Activated naive CD4-positive, alpha-beta T cell treated with anti-CD3 and anti-CD28 coated beads, Interleukin-2, amount 50 U/mL, for 16 hours (primary cell): ENCODE results near the gene TTN.
"Not testable (repeated sequence)": the region's sequence is repeated elsewhere in the genome, so short reads cannot be mapped to it uniquely, and the experiment has no call there.

ENCODE experiments used
- DNase-seq: peaks from one replicate; pipeline ENCODE4 v3.0.0-alpha.2; 2020

Gene TTN

DNA sequence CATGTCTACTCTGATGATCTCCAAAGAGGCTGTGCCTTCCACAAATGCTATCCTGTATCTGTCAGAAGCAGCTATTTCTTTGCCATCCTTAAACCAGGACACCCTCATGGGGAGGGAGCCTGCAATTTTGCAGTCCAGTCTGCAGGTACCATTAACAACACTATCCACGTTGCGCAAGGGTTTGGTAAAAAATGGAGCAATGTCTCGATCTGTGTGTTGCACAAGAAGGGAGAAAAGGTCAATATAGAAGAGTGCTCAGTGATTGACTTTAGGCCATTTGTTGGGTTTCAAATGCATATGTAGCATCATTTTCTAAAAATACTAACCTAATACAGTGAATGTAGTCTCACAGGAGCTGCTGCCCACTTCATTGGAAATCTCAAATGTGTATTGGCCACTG is 74.3 kb downstream of the TTN start:
- no peak for DNase-seq

DNA sequence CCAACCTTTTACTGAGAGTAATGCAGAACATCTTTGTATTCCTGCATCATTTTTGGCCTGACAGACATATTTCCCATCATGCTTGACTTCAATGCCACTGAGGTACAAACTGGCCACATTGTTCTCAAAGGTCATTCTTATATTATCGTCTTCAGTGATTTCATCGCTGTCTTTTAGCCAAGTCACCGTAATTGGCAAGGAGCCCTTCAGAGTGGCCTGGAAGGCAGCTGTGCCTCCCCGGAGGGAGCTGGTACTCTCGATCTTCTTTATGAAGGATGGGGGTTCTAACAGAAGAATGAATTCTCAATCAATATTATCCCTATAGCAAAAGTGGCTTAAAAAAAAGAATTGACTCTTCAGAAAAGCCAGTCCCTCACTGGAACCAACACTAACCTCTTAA is 75.9 kb downstream of the TTN start:
- DNase-seq = no peak

DNA sequence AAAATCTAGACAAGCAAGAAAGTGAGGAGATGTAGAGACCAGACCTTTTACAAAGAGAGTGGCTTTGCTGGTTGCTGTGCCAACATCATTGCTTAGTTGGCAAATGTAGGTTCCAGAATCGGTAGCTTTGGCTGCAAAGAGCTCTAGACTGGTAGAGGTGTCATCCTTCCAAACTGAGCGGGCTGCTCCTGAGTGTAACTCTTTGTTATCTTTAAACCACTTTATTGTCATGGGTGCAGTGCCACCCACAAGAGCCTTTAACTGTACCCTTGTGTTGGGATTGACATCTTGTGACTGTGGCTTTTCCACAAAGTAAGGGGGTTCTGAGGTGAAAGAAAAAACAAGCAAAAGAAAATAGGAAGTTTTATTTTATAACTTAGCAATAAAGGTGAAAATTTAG is 77.2 kb downstream of the TTN start:
- DNase-seq = no peak

DNA sequence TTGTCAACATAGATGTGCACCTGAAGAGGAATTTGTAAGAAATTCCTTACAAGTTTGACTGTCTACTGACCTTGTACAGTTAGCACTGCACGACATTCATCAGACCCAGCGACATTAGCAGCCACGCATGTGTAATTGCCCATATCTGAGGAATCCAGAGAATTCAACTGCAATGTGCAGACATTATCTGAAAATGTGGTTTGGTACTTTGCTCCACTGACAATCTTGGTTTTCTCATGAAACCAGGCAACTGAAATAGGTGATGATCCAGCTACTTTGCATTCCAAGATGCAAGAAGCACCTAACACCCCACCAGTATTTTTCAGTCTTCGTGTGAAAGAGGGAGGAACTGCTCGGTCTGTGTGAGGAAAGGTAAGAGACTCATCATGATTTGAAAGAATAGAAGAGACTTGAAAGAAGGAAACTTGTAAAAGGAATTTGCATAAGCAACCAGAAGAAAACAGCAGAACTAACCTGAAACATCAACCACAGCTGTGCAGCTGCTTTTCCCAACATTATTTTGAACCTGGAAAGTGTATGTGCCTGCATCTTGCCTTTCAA is 83.4 kb downstream of the TTN start:
- DNase-seq = no peak

DNA sequence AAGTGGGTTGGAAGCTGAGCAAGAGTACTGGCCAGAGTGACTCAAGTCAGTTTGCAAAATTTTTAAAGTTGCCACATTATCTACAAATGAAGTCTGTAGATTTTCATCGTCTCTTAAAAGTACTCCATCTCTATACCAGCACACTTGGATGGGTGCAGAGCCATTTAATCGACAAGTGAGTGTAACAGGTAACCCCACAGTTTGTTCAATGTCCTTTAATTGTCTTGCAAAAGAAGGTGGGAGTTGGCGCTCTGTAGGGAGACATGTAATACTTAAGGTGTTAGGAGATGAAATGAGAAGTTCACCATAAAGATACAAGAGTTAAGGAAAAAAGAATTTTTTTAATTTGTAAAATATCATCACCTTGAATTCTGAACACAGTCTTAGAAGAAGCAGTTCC is 84.9 kb downstream of the TTN start:
- DNase-seq = no peak

DNA sequence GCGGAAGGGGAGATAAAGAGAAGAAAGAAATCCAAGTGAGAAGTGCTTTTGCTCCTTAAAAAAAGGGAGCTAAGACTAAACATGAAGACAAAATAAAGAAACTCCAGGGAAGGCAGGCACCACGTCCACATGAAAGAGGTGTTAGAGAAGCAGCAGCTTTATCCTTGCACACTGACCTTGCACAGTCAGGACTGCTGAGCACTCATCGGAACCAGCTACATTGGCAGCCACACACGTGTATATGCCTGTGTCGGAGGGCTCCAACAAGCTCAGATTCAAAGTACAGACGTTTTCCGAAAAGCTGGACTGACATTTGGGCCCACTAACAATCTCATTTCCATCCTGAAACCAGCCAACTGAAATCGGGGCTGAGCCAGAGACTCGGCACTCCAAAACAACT is 88.2 kb downstream of the TTN start:
- no peak for DNase-seq

DNA sequence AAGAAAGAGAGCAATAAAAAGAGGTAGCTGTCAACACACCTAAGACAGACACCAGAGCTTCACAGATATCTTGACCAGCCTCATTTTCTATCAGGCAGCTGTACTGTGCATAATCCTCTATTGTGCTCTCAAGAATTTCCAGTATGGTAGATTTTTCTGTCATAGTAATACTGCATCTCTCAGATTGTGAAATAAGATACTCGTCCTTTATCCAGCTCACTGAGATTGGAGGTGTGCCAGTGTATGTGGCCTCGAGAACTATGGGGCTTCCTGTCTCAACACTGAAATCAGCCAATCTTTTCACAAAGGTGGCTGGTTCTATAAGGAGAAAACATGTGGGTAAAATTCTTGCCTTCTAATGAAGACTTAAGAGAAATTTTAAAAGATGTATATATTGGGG is 88.9 kb downstream of the TTN start:
- no peak for DNase-seq

DNA sequence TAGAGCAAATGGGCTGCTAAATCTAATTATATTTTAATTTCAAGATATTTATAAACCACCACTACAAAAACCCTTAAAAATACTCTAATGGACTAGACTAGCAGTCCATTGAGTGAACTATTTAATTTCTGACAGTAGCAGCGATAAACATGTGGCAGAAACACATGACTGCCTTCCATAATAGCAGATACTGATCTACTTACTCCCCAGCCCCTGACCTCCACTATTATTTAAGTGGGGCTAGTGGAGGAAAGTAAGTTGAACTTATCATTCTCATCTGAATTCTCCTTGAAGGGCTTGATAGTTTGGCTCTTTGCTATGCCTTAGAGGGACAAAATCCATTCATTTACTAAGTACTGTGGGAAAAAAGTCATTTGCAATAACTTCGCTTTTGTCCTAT is 90.8 kb downstream of the TTN start:
- DNase-seq = no peak

DNA sequence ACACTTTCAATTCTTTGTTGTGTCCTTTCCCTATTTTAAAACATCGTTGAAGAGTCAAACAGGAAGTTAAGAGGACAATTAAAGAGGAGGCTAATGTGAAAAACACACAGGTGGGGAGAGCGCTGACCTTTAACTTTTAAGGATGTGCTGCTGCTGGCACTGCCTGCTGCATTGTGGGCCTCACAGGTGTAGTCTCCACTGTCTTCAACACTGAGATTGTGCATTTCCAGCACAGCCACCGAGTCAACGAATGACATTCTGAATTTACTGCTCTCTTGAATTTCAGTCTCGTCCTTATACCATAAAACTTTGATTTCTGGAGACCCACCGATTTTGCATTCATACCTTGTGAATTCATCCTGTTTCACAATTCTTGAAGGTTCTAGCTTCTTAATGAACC is 91.9 kb downstream of the TTN start:
- no peak for DNase-seq

DNA sequence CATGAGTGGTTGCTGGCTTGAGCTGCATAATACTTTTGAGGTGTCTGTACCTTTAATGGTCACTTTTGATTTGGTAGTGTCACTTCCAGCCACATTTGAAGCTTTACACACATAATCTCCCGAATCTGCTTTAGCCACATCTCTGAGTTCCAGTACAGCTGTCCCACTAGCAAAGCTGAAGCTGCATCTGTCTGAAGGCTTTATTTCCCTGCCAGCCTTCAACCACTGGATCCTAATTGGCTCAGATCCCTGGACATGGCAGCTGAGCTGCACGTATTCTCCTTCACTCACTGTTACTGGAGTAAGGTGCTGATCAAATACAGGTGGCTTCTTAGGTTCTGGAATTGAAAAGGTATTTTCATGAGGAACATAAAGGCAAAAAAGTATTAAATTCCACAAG is 99.7 kb downstream of the TTN start:
- DNase-seq = no peak

DNA sequence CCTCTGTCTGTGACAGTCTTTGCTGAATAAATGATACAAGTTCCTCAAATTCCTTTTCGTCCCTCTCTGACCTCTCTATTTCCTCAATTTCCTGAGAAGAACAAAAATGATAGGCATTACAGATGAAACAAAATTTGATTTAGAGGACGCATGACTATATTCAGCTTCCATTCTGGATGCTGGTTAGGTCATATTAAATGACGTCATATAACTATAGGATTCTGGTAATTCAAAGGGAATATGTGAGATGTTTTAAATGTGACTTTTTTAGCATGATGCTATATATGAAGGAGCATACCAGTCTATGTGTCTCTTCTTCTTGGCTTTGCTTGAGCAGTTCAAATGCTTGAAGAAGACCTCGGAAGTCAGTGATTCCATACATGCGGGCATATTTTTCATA is 102.3 kb downstream of the TTN start:
- DNase-seq = no peak

DNA sequence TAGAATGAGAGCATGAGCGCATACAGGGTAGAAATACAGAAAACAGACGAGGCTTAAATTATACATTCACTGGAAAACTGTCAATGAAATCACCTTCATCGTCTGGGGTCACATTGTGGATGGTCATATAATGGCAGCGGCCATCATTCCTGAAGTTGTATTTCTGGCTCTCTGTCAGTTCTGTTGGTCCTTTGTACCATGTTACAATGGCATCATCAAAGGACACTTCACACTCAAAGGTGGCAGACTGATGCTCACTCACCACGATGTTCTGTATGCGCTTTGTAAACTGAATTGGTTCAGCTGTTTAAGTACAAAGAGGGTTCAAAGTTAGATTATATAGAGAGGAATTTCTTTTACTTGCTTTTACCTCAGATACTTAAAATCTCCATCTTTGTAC is 104.9 kb downstream of the TTN start:
- DNase-seq = no peak

DNA sequence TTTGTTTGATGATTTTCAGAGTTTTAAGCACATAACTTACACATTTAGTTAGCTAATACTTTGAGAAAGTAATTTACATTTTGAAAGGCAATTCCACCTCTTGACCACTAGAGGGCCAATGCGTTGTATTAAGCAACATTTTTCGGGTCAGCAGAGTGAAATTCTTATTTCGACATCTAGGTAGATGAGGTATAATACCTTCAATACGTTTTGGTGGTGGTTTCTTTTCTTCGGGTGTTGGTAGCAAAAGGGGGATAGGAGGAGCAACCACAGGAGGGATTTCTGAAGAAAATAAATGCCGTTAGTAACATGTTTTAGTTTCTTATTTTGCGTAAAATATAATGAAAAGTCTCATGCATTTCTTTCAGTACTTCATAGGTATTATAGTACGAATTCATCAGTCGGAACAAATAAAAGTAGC is 106.3 kb downstream of the TTN start:
- no peak for DNase-seq

DNA sequence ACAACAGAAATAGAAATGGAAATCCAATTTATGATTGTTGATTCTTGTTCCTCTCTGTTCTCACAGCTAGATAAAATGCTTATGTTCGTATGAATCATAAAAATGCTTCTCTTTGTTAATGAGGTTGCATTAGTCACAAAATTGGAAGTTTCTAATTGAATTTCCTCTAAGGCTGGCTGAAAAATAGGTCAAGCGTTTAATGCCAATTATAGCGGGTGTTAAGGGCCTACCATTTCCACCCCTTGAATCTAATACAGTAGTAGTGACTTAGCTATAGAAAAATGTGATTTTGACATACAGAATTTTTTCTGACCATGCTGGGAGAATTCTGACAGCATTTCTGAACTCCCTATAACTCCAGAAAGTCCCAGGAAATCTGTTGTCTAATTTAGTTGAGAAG is 107.1 kb downstream of the TTN start:
- no peak for DNase-seq

DNA sequence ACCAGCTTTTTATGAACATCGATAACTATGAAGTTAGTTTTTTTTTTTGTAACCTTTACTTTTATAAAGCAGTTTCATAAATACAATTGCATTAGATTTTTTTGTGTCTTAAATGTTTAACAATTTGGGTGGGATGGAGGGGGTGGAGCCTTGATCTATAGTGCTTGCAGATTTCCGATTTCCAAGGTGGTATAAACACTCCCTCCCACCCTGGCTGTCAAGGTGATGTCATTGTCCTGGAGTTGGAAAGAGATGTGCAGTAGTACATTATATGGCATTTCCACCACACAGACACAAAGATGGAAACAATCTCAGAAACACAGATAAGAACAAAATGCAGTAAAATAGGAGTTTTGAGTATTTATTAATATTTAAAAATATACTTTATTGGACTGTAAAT is 114.4 kb downstream of the TTN start:
- no peak for DNase-seq

DNA sequence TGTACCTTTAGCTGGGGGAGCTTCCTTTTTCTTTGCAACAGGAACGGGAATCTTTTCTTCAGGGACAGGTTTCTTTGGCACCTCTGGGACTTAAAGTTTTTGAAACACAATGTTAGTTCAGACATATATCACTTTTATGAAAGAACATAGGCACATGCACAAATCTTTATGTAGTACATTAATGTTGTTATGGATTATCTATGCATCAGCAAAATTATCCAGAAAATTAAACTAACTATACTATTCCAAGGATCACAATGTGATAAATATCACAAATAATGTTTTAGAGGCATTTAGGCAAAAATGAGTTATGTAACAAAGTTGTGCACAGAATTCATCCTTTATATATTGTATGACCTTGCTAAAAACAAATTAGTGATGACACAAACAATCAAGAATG is 117.4 kb downstream of the TTN start:
- no peak for DNase-seq

DNA sequence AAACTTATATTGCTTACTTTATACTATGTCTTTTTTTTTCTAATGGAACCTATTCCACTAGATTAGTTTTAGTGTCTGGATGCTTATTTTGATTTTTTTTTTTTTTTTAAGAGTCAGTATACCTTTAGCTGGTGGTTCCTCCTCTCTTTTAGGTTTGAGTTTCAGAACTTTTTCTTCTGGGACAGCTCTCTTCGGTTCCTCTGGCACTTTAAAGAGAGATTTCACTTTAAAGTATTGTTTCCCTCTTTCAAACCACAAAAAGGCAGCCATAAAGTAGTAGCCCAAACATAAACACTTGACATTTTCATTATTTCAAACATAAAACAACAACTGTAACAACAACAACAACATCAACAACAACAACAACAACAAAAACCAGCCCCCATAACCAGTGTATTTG is 123.3 kb downstream of the TTN start:
- DNase-seq = no peak

DNA sequence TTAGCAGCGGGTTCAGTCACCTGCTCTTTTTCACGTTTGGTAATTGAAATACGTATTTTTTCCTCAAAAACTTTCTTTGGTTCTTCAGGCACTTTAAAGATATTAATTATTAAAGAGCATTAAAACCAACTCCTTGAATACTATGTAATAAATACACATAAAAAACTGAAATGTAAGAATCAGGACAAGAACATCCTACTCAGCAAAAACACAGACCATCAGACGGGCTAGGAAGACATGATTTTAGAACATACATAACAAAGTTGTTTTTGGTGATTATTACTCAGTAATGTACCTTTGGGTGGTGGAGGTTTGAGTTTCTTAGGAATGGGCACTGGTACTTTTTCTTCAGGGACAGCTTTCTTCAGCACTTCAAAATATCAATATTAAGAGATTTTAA is 126.1 kb downstream of the TTN start:
- no peak for DNase-seq

DNA sequence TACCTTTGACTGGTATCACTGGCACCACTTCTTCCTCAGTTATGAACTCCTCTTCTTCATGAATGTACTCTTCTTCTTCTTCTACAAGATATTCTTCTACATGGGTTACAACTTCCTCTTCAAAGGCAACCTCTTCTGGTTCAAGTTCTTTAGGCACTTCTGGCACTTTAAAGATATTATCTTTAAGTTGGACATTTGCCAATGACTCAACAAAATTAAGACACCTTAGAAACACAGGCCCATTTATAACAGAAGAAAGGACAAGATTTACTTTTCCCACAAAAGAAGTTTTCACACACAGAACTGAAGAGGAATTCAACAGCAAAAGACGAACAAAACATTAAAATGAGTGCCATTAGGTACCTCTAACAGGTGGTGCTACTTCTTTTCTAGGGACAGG is 127.3 kb downstream of the TTN start:
- no peak for DNase-seq

DNA sequence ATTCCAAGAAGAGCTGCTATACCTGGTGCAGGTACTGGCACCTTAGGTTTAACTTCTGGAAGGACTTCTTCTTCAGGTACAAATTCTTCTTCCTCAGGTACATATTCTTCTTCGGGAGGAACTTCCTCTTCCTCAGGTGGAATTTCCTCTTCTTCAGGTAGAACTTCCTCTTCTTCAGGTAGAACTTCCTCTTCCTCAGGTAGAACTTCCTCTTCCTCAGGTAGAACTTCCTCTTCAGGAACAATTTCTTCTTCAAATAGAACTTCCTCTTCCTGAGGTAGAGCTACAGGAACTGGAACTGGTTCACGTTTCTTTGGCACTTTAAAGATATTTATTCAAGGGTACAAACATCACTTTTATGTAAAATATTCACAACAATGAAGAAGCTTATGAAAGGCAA is 129.6 kb downstream of the TTN start:
- no peak for DNase-seq

DNA sequence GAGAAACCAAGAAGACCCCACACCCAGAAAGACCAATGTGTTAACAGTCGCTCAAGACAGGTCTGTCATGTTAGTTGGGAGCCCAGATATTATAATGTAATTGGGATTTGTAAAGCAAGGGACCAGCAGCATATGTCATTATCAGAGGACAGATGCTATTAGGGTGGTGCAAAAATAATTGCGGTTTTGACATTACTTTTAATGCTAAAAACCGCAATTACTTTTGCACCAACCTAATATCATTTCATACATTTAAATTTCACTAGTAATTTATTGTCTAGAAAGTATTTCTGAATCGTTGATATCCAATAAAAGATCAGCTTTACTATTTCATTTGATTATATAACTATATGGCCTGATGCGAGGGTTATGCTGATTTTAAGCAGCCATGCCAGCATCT is 131.2 kb downstream of the TTN start:
- DNase-seq = no peak

DNA sequence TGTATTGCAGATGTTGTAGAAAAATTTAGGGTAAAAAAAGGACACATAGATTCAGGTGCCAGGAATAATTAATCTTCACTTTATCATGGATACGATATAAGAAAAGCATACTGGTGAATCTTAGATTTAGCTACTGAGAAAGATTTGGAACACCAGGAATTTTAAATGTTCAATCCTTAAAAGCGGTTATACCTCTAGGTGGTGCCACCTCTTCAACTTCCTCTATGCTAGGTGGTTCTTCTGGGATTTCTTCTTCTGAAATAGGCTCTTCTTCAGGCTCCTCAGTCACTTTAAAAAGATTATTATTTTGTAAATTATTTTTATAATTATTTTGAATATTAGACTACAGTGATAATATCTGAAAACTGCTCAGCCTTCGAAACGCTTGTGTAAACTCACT is 133.1 kb downstream of the TTN start:
- DNase-seq = no peak

DNA sequence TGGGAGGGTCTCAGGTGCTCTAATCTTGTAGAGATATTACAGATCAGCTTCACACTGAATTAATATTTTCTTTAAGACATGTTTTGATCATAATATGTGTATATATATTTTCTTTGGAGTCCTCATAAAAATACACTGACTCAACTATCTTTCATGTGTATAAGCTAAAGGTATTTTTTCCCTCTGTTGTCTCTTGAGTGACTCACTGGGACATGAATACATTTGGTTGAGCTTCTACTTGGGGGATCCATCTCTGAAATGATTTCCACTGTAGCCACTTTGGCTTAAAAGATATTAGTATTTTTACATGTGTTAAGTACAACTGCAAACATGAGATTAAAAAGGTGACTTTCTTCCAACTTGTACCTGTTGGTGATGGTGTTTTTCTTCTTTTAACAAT is 140.8 kb downstream of the TTN start:
- no peak for DNase-seq

DNA sequence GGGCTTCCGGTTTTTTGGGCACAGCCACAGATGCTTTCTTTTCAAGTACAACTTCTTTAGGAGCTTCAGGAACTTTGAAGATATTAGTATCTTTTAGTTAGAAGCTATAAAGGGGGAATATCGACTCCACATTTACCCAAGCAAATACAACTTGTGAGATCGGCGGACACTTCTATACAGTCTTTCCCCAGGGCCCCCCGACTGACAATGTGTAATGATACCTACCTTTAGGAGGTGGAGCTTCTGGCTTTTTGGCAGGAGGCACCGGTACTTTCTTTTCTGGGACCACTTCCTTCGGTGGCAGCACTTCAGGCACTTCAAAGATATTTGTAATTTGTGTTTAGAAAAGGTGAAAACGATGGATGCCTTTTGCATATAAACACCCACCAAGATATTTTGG is 148.7 kb downstream of the TTN start:
- not testable (repeated sequence) for DNase-seq

DNA sequence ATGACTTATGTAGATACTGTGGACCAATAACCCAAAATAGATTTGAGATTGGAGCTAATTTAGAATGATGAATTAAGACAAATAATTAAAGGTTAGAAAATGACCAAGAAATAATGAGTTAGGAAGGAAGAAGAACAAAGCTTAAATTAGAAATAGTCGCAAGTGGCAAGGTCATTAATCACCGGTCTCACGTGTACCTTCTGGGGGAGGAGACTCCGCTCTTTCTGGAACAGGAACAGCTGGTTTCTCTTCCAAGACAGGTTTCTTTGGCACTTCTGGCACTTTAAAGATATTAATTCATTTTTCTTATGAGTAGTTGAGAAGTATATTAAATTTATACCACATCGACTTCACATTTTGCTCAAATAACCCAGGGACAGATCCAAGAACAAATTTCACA is 156.7 kb downstream of the TTN start:
- DNase-seq = no peak

DNA sequence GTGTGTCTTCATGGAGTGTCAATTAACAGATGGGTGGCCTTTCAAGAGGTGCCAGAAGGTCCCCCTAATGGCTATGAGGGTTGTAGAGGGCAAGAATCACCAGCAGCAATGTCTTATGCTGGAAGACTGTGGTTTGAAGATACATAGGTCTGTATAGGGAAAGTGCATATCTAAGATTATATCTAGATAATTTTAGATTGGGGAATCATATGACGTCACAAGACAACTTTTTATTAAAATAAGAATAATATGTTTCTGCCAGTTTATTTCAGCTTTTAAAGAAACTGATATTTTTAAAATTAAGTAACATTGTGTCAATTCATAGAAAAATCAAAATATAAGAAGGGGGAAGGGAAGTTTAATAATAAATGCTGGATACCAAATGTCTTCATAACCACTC is 162.3 kb downstream of the TTN start:
- DNase-seq = no peak
